ENCODE results near the gene REPS1. TPM values are rescaled to one million over a fixed set of nuclear protein-coding genes. Genes with fewer than 3 reads are reported as not detected.
"Not testable (repeated sequence)": the region's sequence is repeated elsewhere in the genome, so short reads cannot be mapped to it uniquely, and the experiment has no call there.

The REPS1 gene
- total RNA-seq, 2 donors from 2014 or later: 36.1 to 37.3 TPM

GRCh38 chr6:138945354-138945753, 42.7 kb downstream of the REPS1 start:
- H3K4me1 ChIP-seq: no peaks in the 10 kb centered on the region
- H3K9ac ChIP-seq (ENCODE audit: low read depth in 2 of 2, low read length in 2 of 2): no peak overlapping the region
- no peak overlapping the region for H3K27ac ChIP-seq
- DNase-seq: no peak
- no peaks in the 10 kb centered on the region for H3K9me3 ChIP-seq
- no peak overlapping the region for H3K4me3 ChIP-seq
- H3K36me3 ChIP-seq: no peaks in the 10 kb centered on the region
- H3K27me3 ChIP-seq: no peaks in the 10 kb centered on the region
- no peak for TF ChIP-seq CTCF (IDR thresholded peaks at IDR 0.05)
- intact Hi-C loops (cut with DNase I): no loop called here

GRCh38 chr6:138944412-138944811, 43.6 kb downstream of the REPS1 start:
- Histone ChIP-seq H3K36me3 (no peaks in the 10 kb centered on the region), H3K27me3 (no peaks in the 10 kb centered on the region), H3K27ac (no peak overlapping the region), H3K9ac (ENCODE audit: low read depth in 2 of 2, low read length in 2 of 2) (no peak overlapping the region), H3K4me1 (no peaks in the 10 kb centered on the region), H3K9me3 (no peaks in the 10 kb centered on the region), H3K4me3 (no peak overlapping the region)
- intact Hi-C loops (cut with DNase I): no loop called here
- DNase-seq: no peak
- no peak for TF ChIP-seq CTCF (IDR thresholded peaks at IDR 0.05)

- no peak overlapping the region for H3K4me3 ChIP-seq
- no peak for DNase-seq
- intact Hi-C loops (cut with DNase I): no loop called here
- H3K27me3 ChIP-seq: no peaks in the 10 kb centered on the region
- H3K27ac ChIP-seq: no peak overlapping the region
- no peak for TF ChIP-seq CTCF (IDR thresholded peaks at IDR 0.05)
- H3K9me3 ChIP-seq: no peaks in the 10 kb centered on the region
- no peaks in the 10 kb centered on the region for H3K36me3 ChIP-seq
- no peak overlapping the region for H3K9ac ChIP-seq (ENCODE audit: low read depth in 2 of 2, low read length in 2 of 2)
- H3K4me1 ChIP-seq: no peaks in the 10 kb centered on the region
Measured at GRCh38 chr6:138943089-138943625, 44.9 kb downstream of the REPS1 start.

- H3K36me3 ChIP-seq: not testable (repeated sequence)
Measured at GRCh38 chr6:138936873-138937272, 51.2 kb downstream of the REPS1 start.

GRCh38 chr6:138931660-138932059, 56.4 kb downstream of the REPS1 start:
- no peak overlapping the region for H3K4me3 ChIP-seq
- H3K9me3 ChIP-seq: no peaks in the 10 kb centered on the region
- H3K9ac ChIP-seq (ENCODE audit: low read depth in 2 of 2, low read length in 2 of 2): no peak overlapping the region
- no peaks in the 10 kb centered on the region for H3K27me3 ChIP-seq
- intact Hi-C loops (cut with DNase I): no loop called here
- no peak for TF ChIP-seq CTCF (IDR thresholded peaks at IDR 0.05)
- H3K36me3 ChIP-seq: no peaks in the 10 kb centered on the region
- H3K27ac ChIP-seq: no peak overlapping the region
- no peaks in the 10 kb centered on the region for H3K4me1 ChIP-seq
- no peak for DNase-seq

More at GRCh38 chr6:138936873-138937272, 51.2 kb downstream of the REPS1 start:
- H3K9ac ChIP-seq (ENCODE audit: low read depth in 2 of 2, low read length in 2 of 2); DNase-seq; intact Hi-C loops (cut with DNase I); H3K4me1 ChIP-seq; H3K27ac ChIP-seq; H3K9me3 ChIP-seq; H3K27me3 ChIP-seq; H3K4me3 ChIP-seq: not testable (repeated sequence)

- H3K4me1 ChIP-seq: no peaks in the 10 kb centered on the region
- intact Hi-C loops (cut with DNase I): no loop called here
- no peaks in the 10 kb centered on the region for H3K36me3 ChIP-seq
- H3K4me3 ChIP-seq: no peak overlapping the region
- H3K9ac ChIP-seq (ENCODE audit: low read depth in 2 of 2, low read length in 2 of 2): no peak overlapping the region
- no peaks in the 10 kb centered on the region for H3K27me3 ChIP-seq
- no peaks in the 10 kb centered on the region for H3K9me3 ChIP-seq
- no peak overlapping the region for H3K27ac ChIP-seq
- DNase-seq: no peak
- TF ChIP-seq CTCF (IDR thresholded peaks at IDR 0.05): no peak
Measured at GRCh38 chr6:138926579-138926978, 61.5 kb downstream of the REPS1 start.
